SK-N-SH (cell line): Measurements from ENCODE around the gene RFT1. TPM values are rescaled to one million over a fixed set of nuclear protein-coding genes. Genes with fewer than 3 reads are reported as not detected.

ENCODE experiments used
- CTCF ChIA-PET: fragments of 300-600, 350-600 bp; formaldehyde crosslinking; extraction: SDS; loops from one replicate; lab custom pipeline; 2021; lab: Yijun Ruan, JAX
- POLR2A ChIA-PET: fragments of 350-600 bp; sonication (Branson Sonifier 250); formaldehyde crosslinking; extraction: SDS; loops from one replicate; lab custom pipeline; 2020; ENCODE audit warnings: antibody characterized with exemption, inconsistent platforms; lab: Yijun Ruan, JAX
- DNase-seq: peaks from one replicate; pipeline ENCODE4 v3.0.0; 2012
- H2AFZ ChIP-seq: fragments of 200-600 bp; sonication (generic); 2 replicates; pipeline ENCODE4 v1.8.1; 2016; ENCODE audit warnings: antibody characterized with exemption, mild to moderate bottlenecking, low read depth
- H3F3A ChIP-seq: fragments of 200-600 bp; sonication (generic); replicated peaks from 2 replicates; pipeline ENCODE3; 2016; ENCODE audit warnings: antibody characterized with exemption, mild to moderate bottlenecking; ENCODE audit not compliant: insufficient read depth
- H3K27ac ChIP-seq, 2 experiments: fragments of 200-500 bp in 1 of 2; fragments of 200-600 bp in 1 of 2; sonication (Bioruptor generic) in 1 of 2; sonication (generic), shearing (Covaris generic) in 1 of 2; 2 replicates each; pipeline versions ENCODE4 v1.5.1 to v1.6.1; 2014 to 2016; ENCODE audit warnings: low read depth in 2 of 2, inconsistent platforms in 1 of 2, low read length in 1 of 2, mild to moderate bottlenecking in 1 of 2, mixed read lengths in 1 of 2
- H3K27me3 ChIP-seq: fragments of 200-600 bp; sonication (generic), shearing (Covaris generic); 2 replicates; pipeline ENCODE4 v1.6.1; 2016; ENCODE audit warnings: mixed run types; ENCODE audit not compliant: insufficient read depth
- H3K36me3 ChIP-seq, 2 experiments: fragments of 200-500 bp in 1 of 2; fragments of 200-600 bp in 1 of 2; sonication (Bioruptor generic) in 1 of 2; sonication (generic) in 1 of 2; replicated peaks in 1 of 2; 2 replicates each; pipeline versions ENCODE3 to v1.5.1; 2014 to 2016; ENCODE audit warnings: low read length in 1 of 2, mild to moderate bottlenecking in 1 of 2; ENCODE audit not compliant: insufficient read depth in 2 of 2, control insufficient read depth in 1 of 2
- H3K4me1 ChIP-seq, 2 experiments: fragments of 200-500 bp in 1 of 2; fragments of 200-600 bp in 1 of 2; sonication (Bioruptor generic) in 1 of 2; sonication (generic), shearing (Covaris generic) in 1 of 2; 2 replicates each; pipeline versions ENCODE4 v1.5.1 to v1.6.1; 2014 to 2016; ENCODE audit warnings: low read depth in 1 of 2, low read length in 1 of 2, mixed run types in 1 of 2; ENCODE audit not compliant: insufficient read depth in 2 of 2, control insufficient read depth in 1 of 2
- H3K4me2 ChIP-seq: fragments of 200-600 bp; sonication (generic), shearing (Covaris generic); 2 replicates; pipeline ENCODE4 v1.6.1; 2017; ENCODE audit warnings: mixed run types
- H3K4me3 ChIP-seq, 2 experiments: fragments of 200-500 bp in 1 of 2; fragments of 200-600 bp in 1 of 2; sonication (Bioruptor generic) in 1 of 2; sonication (generic), shearing (Covaris generic) in 1 of 2; 2 replicates each; pipeline versions ENCODE4 v1.5.1 to v1.8.1; 2014 to 2016; ENCODE audit warnings: low read depth in 2 of 2, inconsistent platforms in 1 of 2, low read length in 1 of 2, mild to moderate bottlenecking in 1 of 2, mixed read lengths in 1 of 2, moderate library complexity in 1 of 2
- H3K79me2 ChIP-seq: fragments of 200-600 bp; sonication (generic); 2 replicates; pipeline ENCODE4 v1.8.1; 2017; ENCODE audit warnings: mild to moderate bottlenecking; ENCODE audit not compliant: insufficient read depth
- H3K9ac ChIP-seq: fragments of 200-600 bp; sonication (generic); 2 replicates; pipeline ENCODE4 v1.6.1; 2017; ENCODE audit warnings: mixed run types
- H3K9me2 ChIP-seq: fragments of 200-600 bp; sonication (generic); 2 replicates; pipeline ENCODE4 v1.6.1; 2017; ENCODE audit warnings: mixed run types
- H3K9me3 ChIP-seq: fragments of 200-600 bp; sonication (generic); 2 replicates; pipeline ENCODE4 v1.6.1; 2017; ENCODE audit warnings: mixed run types, mild to moderate bottlenecking, moderate library complexity
- H4K20me1 ChIP-seq: fragments of 200-600 bp; sonication (generic); 2 replicates; pipeline ENCODE4 v1.6.1; 2017; ENCODE audit warnings: mild to moderate bottlenecking, mixed run types; ENCODE audit not compliant: insufficient read depth
- CTCF ChIP-seq: fragments of 200-600 bp; sonication (generic); IDR thresholded peaks from 2 replicates; pipeline ENCODE4 v1.6.1; 2017; ENCODE audit warnings: antibody characterized with exemption, mild to moderate bottlenecking, moderate library complexity
- ELF1 ChIP-seq: IDR thresholded peaks from 2 replicates; pipeline ENCODE4 v1.4.0; 2012
- EP300 ChIP-seq, 2 experiments: IDR thresholded peaks; 2 replicates each; pipeline versions ENCODE4 v1.4.0 to v1.6.1; 2012; ENCODE audit warnings: borderline replicate concordance in 1 of 2, low read depth in 1 of 2, low read length in 1 of 2
- FOXM1 ChIP-seq: IDR thresholded peaks from 2 replicates; pipeline ENCODE4 v1.4.0; 2012; ENCODE audit warnings: low read depth, mild to moderate bottlenecking
- GABPA ChIP-seq: IDR thresholded peaks from 2 replicates; pipeline ENCODE4 v1.4.0; 2012; ENCODE audit warnings: low read depth, mild to moderate bottlenecking
- GATA2 ChIP-seq: sonication (generic); formaldehyde crosslinking; IDR thresholded peaks from 2 replicates; pipeline ENCODE4 v1.5.0; 2020; ENCODE audit warnings: mild to moderate bottlenecking, missing genetic modification reagents
- MEF2A ChIP-seq: IDR thresholded peaks from 2 replicates; pipeline ENCODE4 v1.4.0; 2012; ENCODE audit warnings: low read depth, borderline replicate concordance
- NRF1 ChIP-seq: IDR thresholded peaks from 2 replicates; pipeline ENCODE4 v1.6.1; 2012; ENCODE audit warnings: low read depth, mild to moderate bottlenecking, low read length
- RAD21 ChIP-seq: IDR thresholded peaks from 2 replicates; pipeline ENCODE4 v1.6.1; 2012; ENCODE audit warnings: mild to moderate bottlenecking, low read length
- RCOR1 ChIP-seq: fragments of 150-350 bp; IDR thresholded peaks from 2 replicates; pipeline ENCODE4 v1.6.1; 2017; ENCODE audit warnings: antibody characterized with exemption, low read length
- REST ChIP-seq: IDR thresholded peaks from 2 replicates; pipeline ENCODE4 v1.6.1; 2012; ENCODE audit warnings: mild to moderate bottlenecking, low read depth, low read length, moderate library complexity
- RXRA ChIP-seq: IDR thresholded peaks from 2 replicates; pipeline ENCODE4 v1.4.0; 2012; ENCODE audit warnings: low read depth, mild to moderate bottlenecking, borderline replicate concordance
- SIN3A ChIP-seq: IDR thresholded peaks from 2 replicates; pipeline ENCODE4 v1.6.1; 2012; ENCODE audit warnings: low read depth, mild to moderate bottlenecking, low read length, moderate library complexity, borderline replicate concordance
- SMC3 ChIP-seq: IDR thresholded peaks from 2 replicates; pipeline ENCODE4 v1.6.1; 2012; ENCODE audit warnings: low read depth, low read length, improper control_type of control experiment
- TAF1 ChIP-seq: IDR thresholded peaks from 2 replicates; pipeline ENCODE4 v1.6.1; 2012; ENCODE audit warnings: low read depth, mild to moderate bottlenecking, low read length, moderate library complexity, borderline replicate concordance
- YY1 ChIP-seq: IDR thresholded peaks from 2 replicates; pipeline ENCODE4 v1.4.0; 2012; ENCODE audit warnings: low read depth, mild to moderate bottlenecking
- ZBTB33 ChIP-seq: IDR thresholded peaks from 2 replicates; pipeline ENCODE4 v1.4.0; 2012; ENCODE audit warnings: low read depth, borderline replicate concordance
- WGBS: methylation state at CpG from one replicate; pipeline ENCODE4 v1.1.6; 2017; ENCODE audit warnings: low lambda C conversion rate; 5-methylcytosine and 5-hydroxymethylcytosine counted together
- polyA plus RNA-seq, 3 experiments: library from polyadenylated mRNA; depleted of rRNA; stranded (reverse); fragments of >200 nt; gene quantifications; 2 replicates each; pipeline ENCODE4 v1.2.3, GENCODE V29; 2012
- TF ChIP-seq, protein P1 (sequence below): fragments of 150-350 bp; IDR thresholded peaks from 2 replicates; pipeline ENCODE4 v1.6.1; 2016; ENCODE audit warnings: mild to moderate bottlenecking, low read depth, low read length
- TF ChIP-seq, protein P2 (sequence below): IDR thresholded peaks from 2 replicates; pipeline ENCODE4; 2012
- TF ChIP-seq, protein P3 (sequence below): IDR thresholded peaks from 2 replicates; pipeline ENCODE4 v1.4.0; 2012; ENCODE audit warnings: low read depth

RFT1 gene
- polyA plus RNA-seq, 1 of the 3 experiments (the other 2 are of a cell fraction): 13.8 TPM

- Histone ChIP-seq H3K4me1 (peaks cover 0 to 61% of the 10 kb centered on the region in 2 experiments; a peak in 1 of 4 replicates), H3K9me2 (no peaks in the 10 kb centered on the region), H4K20me1 (0 out of 2 replicates have a peak, but pooled peaks cover 5% of the 10 kb centered on the region), H3K4me3 (no peak overlapping the region), H3K27ac (no peak overlapping the region; a peak in 1 of 4 replicates), H3K9ac (no peak overlapping the region), H3K79me2 (no peaks in the 10 kb centered on the region), H2AFZ (no peak overlapping the region), H3K9me3 (no peaks in the 10 kb centered on the region), H3K36me3 (no peaks in the 10 kb centered on the region), H3F3A (no peaks in the 10 kb centered on the region), H3K27me3 (no peaks in the 10 kb centered on the region), H3K4me2 (no peak overlapping the region)
- TF ChIP-seq TAF1 (no peak), SIN3A (no peak), GATA2 (CRISPR knock-in tag) (no peak), NRF1 (no peak), SMC3 (no peak), MEF2A (no peak), RAD21 (no peak), ELF1 (no peak), YY1 (no peak), ZBTB33 (no peak), GABPA (no peak), EP300 (IDR thresholded peaks at IDR 0.05; ENCODE audit: borderline replicate concordance in 1 of 2, low read depth in 1 of 2, low read length in 1 of 2) (no peak), RXRA (no peak), FOXM1 (no peak), RCOR1 (no peak), REST (no peak), CTCF (no peak)
- TF ChIP-seq, protein P1, sequence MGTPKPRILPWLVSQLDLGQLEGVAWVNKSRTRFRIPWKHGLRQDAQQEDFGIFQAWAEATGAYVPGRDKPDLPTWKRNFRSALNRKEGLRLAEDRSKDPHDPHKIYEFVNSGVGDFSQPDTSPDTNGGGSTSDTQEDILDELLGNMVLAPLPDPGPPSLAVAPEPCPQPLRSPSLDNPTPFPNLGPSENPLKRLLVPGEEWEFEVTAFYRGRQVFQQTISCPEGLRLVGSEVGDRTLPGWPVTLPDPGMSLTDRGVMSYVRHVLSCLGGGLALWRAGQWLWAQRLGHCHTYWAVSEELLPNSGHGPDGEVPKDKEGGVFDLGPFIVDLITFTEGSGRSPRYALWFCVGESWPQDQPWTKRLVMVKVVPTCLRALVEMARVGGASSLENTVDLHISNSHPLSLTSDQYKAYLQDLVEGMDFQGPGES: no peak
- TF ChIP-seq, protein P2, sequence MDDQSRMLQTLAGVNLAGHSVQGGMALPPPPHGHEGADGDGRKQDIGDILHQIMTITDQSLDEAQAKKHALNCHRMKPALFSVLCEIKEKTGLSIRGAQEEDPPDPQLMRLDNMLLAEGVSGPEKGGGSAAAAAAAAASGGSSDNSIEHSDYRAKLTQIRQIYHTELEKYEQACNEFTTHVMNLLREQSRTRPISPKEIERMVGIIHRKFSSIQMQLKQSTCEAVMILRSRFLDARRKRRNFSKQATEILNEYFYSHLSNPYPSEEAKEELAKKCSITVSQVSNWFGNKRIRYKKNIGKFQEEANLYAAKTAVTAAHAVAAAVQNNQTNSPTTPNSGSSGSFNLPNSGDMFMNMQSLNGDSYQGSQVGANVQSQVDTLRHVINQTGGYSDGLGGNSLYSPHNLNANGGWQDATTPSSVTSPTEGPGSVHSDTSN: no peak
- TF ChIP-seq, protein P3, sequence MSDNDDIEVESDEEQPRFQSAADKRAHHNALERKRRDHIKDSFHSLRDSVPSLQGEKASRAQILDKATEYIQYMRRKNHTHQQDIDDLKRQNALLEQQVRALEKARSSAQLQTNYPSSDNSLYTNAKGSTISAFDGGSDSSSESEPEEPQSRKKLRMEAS: no peak
- ChIA-PET POLR2A (no interaction called here), CTCF (interaction anchor here (4.6 kb wide), 1 partner anchor 25 kb away, joined by 23 read pairs; no protein-coding TSS in a partner anchor)
- 100% methylated on average over 1 of the region's 7 CpGs for WGBS
- no peak for DNase-seq
These were observed 40.8 kb upstream of the RFT1 start for GRCh38 chr3:53171064-53171418.
